ENCODE measurements around the gene NHP2. TPM values are rescaled to one million over a fixed set of nuclear protein-coding genes. Genes with fewer than 3 reads are reported as not detected.

Gene NHP2
- total and polyA plus RNA-seq, 2 experiments from 2014 or later: 435 to 455 TPM

- DNase-seq (ENCODE audit: low spot score) (no peak), ATAC-seq (no peak)
- no peak for TF ChIP-seq STAT1 (IDR thresholded peaks at IDR 0.05; ENCODE audit: unreplicated experiment)
- TF ChIP-seq POLR2AphosphoS5 (IDR thresholded peaks at IDR 0.05; ENCODE audit: low read depth): no peak
- no peak for TF ChIP-seq JUNB (IDR thresholded peaks at IDR 0.05; ENCODE audit: unreplicated experiment)
- TF ChIP-seq NANOG (IDR thresholded peaks at IDR 0.05; ENCODE audit: borderline replicate concordance): no peak
- no peak for TF ChIP-seq ZNF462 (CRISPR knock-in tag; IDR thresholded peaks at IDR 0.05)
- no peak for TF ChIP-seq CREB1 (CRISPR knock-in tag; IDR thresholded peaks at IDR 0.05; ENCODE audit: low read depth)
- no peak for TF ChIP-seq EZH2 (IDR thresholded peaks at IDR 0.05; ENCODE audit: low read depth, unreplicated experiment)
- no peak for TF ChIP-seq ETS1 (IDR thresholded peaks at IDR 0.05)
- TF ChIP-seq CTCF (conservative IDR thresholded peaks at IDR 0.05; ENCODE audit: low read depth in 2 of 2): no peak
- Histone ChIP-seq H3K36me3 (ENCODE audit: insufficient read depth) (0 out of 2 replicates have a peak, but pooled peaks cover 2% of the 10 kb centered on the region), H3F3A (replicated peaks; ENCODE audit: low read depth) (no peaks in the 10 kb centered on the region), H3K27ac (ENCODE audit: low read depth) (no peak overlapping the region), H3K79me2 (replicated peaks; ENCODE audit: insufficient read depth) (no peaks in the 10 kb centered on the region), H3K4me2 (no peak overlapping the region), H2AFZ (no peak overlapping the region), H3K9me2 (ENCODE audit: insufficient read depth) (no peaks in the 10 kb centered on the region), H4K20me1 (replicated peaks; ENCODE audit: insufficient read depth) (no peaks in the 10 kb centered on the region), H3K4me3 (no peak overlapping the region), H3K4me1 (ENCODE audit: insufficient read depth) (no peaks in the 10 kb centered on the region), H3K27me3 (ENCODE audit: insufficient read depth) (no peaks in the 10 kb centered on the region)
- Mint-ChIP-seq H3K9me3 (peaks cover 34% of the 10 kb centered on the region), H3K4me1 (peaks cover 9% of the 10 kb centered on the region), H3K4me3 (no peak overlapping the region), H3K27ac (no peak overlapping the region), H3K27me3 (ENCODE audit: insufficient read depth, low read depth, poor library complexity) (peaks cover 11% of the 10 kb centered on the region), H3K36me3 (ENCODE audit: low read depth) (peaks cover 20% of the 10 kb centered on the region)
These were observed 35.7 kb upstream of the NHP2 start for GRCh38 chr5:178189433-178189832.
